SK-N-SH (cell line): ENCODE data around the gene DTX3. TPM values are rescaled to one million over a fixed set of nuclear protein-coding genes. Genes with fewer than 3 reads are reported as not detected.
A peak's percentile ranks its signal among the peaks of the same experiment; 100 is the strongest.

Experiments used
- CTCF ChIA-PET: fragments of 300-600, 350-600 bp; formaldehyde crosslinking; extraction: SDS; loops from one replicate; lab custom pipeline; 2021; lab: Yijun Ruan, JAX
- POLR2A ChIA-PET: fragments of 350-600 bp; sonication (Branson Sonifier 250); formaldehyde crosslinking; extraction: SDS; loops from one replicate; lab custom pipeline; 2020; ENCODE audit warnings: antibody characterized with exemption, inconsistent platforms; lab: Yijun Ruan, JAX
- DNase-seq: peaks from one replicate; pipeline ENCODE4 v3.0.0; 2012
- H2AFZ ChIP-seq: fragments of 200-600 bp; sonication (generic); 2 replicates; pipeline ENCODE4 v1.8.1; 2016; ENCODE audit warnings: antibody characterized with exemption, mild to moderate bottlenecking, low read depth
- H3F3A ChIP-seq: fragments of 200-600 bp; sonication (generic); replicated peaks from 2 replicates; pipeline ENCODE3; 2016; ENCODE audit warnings: antibody characterized with exemption, mild to moderate bottlenecking; ENCODE audit not compliant: insufficient read depth
- H3K27ac ChIP-seq, 2 experiments: fragments of 200-500 bp in 1 of 2; fragments of 200-600 bp in 1 of 2; sonication (Bioruptor generic) in 1 of 2; sonication (generic), shearing (Covaris generic) in 1 of 2; 2 replicates each; pipeline versions ENCODE4 v1.5.1 to v1.6.1; 2014 to 2016; ENCODE audit warnings: low read depth in 2 of 2, inconsistent platforms in 1 of 2, low read length in 1 of 2, mild to moderate bottlenecking in 1 of 2, mixed read lengths in 1 of 2
- H3K27me3 ChIP-seq: fragments of 200-600 bp; sonication (generic), shearing (Covaris generic); 2 replicates; pipeline ENCODE4 v1.6.1; 2016; ENCODE audit warnings: mixed run types; ENCODE audit not compliant: insufficient read depth
- H3K36me3 ChIP-seq, 2 experiments: fragments of 200-500 bp in 1 of 2; fragments of 200-600 bp in 1 of 2; sonication (Bioruptor generic) in 1 of 2; sonication (generic) in 1 of 2; replicated peaks in 1 of 2; 2 replicates each; pipeline versions ENCODE3 to v1.5.1; 2014 to 2016; ENCODE audit warnings: low read length in 1 of 2, mild to moderate bottlenecking in 1 of 2; ENCODE audit not compliant: insufficient read depth in 2 of 2, control insufficient read depth in 1 of 2
- H3K4me1 ChIP-seq, 2 experiments: fragments of 200-500 bp in 1 of 2; fragments of 200-600 bp in 1 of 2; sonication (Bioruptor generic) in 1 of 2; sonication (generic), shearing (Covaris generic) in 1 of 2; 2 replicates each; pipeline versions ENCODE4 v1.5.1 to v1.6.1; 2014 to 2016; ENCODE audit warnings: low read depth in 1 of 2, low read length in 1 of 2, mixed run types in 1 of 2; ENCODE audit not compliant: insufficient read depth in 2 of 2, control insufficient read depth in 1 of 2
- H3K4me2 ChIP-seq: fragments of 200-600 bp; sonication (generic), shearing (Covaris generic); 2 replicates; pipeline ENCODE4 v1.6.1; 2017; ENCODE audit warnings: mixed run types
- H3K4me3 ChIP-seq, 2 experiments: fragments of 200-500 bp in 1 of 2; fragments of 200-600 bp in 1 of 2; sonication (Bioruptor generic) in 1 of 2; sonication (generic), shearing (Covaris generic) in 1 of 2; 2 replicates each; pipeline versions ENCODE4 v1.5.1 to v1.8.1; 2014 to 2016; ENCODE audit warnings: low read depth in 2 of 2, inconsistent platforms in 1 of 2, low read length in 1 of 2, mild to moderate bottlenecking in 1 of 2, mixed read lengths in 1 of 2, moderate library complexity in 1 of 2
- H3K79me2 ChIP-seq: fragments of 200-600 bp; sonication (generic); 2 replicates; pipeline ENCODE4 v1.8.1; 2017; ENCODE audit warnings: mild to moderate bottlenecking; ENCODE audit not compliant: insufficient read depth
- H3K9ac ChIP-seq: fragments of 200-600 bp; sonication (generic); 2 replicates; pipeline ENCODE4 v1.6.1; 2017; ENCODE audit warnings: mixed run types
- H3K9me2 ChIP-seq: fragments of 200-600 bp; sonication (generic); 2 replicates; pipeline ENCODE4 v1.6.1; 2017; ENCODE audit warnings: mixed run types
- H3K9me3 ChIP-seq: fragments of 200-600 bp; sonication (generic); 2 replicates; pipeline ENCODE4 v1.6.1; 2017; ENCODE audit warnings: mixed run types, mild to moderate bottlenecking, moderate library complexity
- H4K20me1 ChIP-seq: fragments of 200-600 bp; sonication (generic); 2 replicates; pipeline ENCODE4 v1.6.1; 2017; ENCODE audit warnings: mild to moderate bottlenecking, mixed run types; ENCODE audit not compliant: insufficient read depth
- ELF1 ChIP-seq: IDR thresholded peaks from 2 replicates; pipeline ENCODE4 v1.4.0; 2012
- GATA2 ChIP-seq: sonication (generic); formaldehyde crosslinking; IDR thresholded peaks from 2 replicates; pipeline ENCODE4 v1.5.0; 2020; ENCODE audit warnings: mild to moderate bottlenecking, missing genetic modification reagents
- POLR2AphosphoS5 ChIP-seq: IDR thresholded peaks from 2 replicates; pipeline ENCODE4 v1.6.1; 2012; ENCODE audit warnings: low read depth, low read length
- RCOR1 ChIP-seq: fragments of 150-350 bp; IDR thresholded peaks from 2 replicates; pipeline ENCODE4 v1.6.1; 2017; ENCODE audit warnings: antibody characterized with exemption, low read length
- SMC3 ChIP-seq: IDR thresholded peaks from 2 replicates; pipeline ENCODE4 v1.6.1; 2012; ENCODE audit warnings: low read depth, low read length, improper control_type of control experiment
- TCF12 ChIP-seq: IDR thresholded peaks from 2 replicates; pipeline ENCODE4 v1.4.0; 2012
- WGBS: methylation state at CpG from one replicate; pipeline ENCODE4 v1.1.6; 2017; ENCODE audit warnings: low lambda C conversion rate; 5-methylcytosine and 5-hydroxymethylcytosine counted together
- polyA plus RNA-seq, 3 experiments: library from polyadenylated mRNA; depleted of rRNA; stranded (reverse); fragments of >200 nt; gene quantifications; 2 replicates each; pipeline ENCODE4 v1.2.3, GENCODE V29; 2012
- TF ChIP-seq, protein P1 (sequence below): IDR thresholded peaks from 2 replicates; pipeline ENCODE4 v1.4.0; 2012; ENCODE audit warnings: low read depth, borderline replicate concordance
- TF ChIP-seq, protein P2 (sequence below): fragments of 150-350 bp; IDR thresholded peaks from 2 replicates; pipeline ENCODE4 v1.6.1; 2017; ENCODE audit warnings: antibody characterized with exemption, low read length, low read depth, borderline replicate concordance
- TF ChIP-seq, protein P3 (sequence below): IDR thresholded peaks from 2 replicates; pipeline ENCODE4 v1.4.0; 2012; ENCODE audit warnings: low read depth, borderline replicate concordance

The DTX3 gene
- polyA plus RNA-seq, 1 of the 3 experiments (the other 2 are of a cell fraction): 61.2 TPM

DNA sequence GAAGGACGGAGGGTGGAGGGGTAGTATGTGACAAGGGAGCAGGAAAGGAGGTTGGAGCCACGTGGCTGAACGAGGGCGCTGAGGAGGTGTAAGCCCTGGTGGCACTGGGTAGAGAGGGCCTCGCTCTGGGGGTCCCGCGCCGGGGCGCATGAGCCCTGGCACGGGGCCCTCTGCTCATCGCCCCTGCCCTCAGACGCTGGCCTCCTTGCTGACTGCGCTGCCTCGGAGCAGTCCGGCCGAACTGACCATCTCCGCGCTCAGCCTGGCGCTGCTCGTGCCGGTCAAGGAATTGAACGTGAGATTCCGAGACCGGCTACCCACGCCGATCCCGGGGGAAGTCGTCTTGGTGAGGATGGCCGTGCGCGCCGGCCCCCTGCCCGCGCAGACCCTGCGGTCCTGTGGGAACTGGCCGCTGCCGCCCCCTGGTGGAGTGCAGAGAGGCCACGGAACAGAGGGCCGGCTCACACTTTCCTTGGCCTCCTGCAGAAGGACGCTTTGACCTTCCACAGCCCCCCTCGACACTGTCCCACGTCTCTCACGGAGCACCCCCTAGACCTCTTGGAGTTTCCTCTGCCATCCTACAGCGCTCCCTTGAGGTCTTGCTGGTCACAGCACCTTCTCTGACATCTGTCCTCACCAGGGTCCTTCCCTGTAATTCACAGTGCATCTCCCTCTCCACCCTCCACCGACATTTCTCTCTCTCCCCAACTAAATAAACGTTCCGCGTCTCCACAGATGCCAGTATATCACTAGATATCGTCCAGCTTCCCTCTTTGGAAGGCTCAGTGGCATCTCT lies 17.1 kb downstream of the DTX3 start (continued):
- TF ChIP-seq, protein P1, sequence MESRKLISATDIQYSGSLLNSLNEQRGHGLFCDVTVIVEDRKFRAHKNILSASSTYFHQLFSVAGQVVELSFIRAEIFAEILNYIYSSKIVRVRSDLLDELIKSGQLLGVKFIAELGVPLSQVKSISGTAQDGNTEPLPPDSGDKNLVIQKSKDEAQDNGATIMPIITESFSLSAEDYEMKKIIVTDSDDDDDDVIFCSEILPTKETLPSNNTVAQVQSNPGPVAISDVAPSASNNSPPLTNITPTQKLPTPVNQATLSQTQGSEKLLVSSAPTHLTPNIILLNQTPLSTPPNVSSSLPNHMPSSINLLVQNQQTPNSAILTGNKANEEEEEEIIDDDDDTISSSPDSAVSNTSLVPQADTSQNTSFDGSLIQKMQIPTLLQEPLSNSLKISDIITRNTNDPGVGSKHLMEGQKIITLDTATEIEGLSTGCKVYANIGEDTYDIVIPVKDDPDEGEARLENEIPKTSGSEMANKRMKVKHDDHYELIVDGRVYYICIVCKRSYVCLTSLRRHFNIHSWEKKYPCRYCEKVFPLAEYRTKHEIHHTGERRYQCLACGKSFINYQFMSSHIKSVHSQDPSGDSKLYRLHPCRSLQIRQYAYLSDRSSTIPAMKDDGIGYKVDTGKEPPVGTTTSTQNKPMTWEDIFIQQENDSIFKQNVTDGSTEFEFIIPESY: no peak
- TF ChIP-seq, protein P2, sequence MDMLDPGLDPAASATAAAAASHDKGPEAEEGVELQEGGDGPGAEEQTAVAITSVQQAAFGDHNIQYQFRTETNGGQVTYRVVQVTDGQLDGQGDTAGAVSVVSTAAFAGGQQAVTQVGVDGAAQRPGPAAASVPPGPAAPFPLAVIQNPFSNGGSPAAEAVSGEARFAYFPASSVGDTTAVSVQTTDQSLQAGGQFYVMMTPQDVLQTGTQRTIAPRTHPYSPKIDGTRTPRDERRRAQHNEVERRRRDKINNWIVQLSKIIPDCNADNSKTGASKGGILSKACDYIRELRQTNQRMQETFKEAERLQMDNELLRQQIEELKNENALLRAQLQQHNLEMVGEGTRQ: no peak
- TF ChIP-seq SMC3 (peak; percentile 89), TCF12 (no peak), POLR2AphosphoS5 (no peak), RCOR1 (no peak), ELF1 (no peak)
- TF ChIP-seq, protein P3, sequence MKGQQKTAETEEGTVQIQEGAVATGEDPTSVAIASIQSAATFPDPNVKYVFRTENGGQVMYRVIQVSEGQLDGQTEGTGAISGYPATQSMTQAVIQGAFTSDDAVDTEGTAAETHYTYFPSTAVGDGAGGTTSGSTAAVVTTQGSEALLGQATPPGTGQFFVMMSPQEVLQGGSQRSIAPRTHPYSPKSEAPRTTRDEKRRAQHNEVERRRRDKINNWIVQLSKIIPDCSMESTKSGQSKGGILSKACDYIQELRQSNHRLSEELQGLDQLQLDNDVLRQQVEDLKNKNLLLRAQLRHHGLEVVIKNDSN: no peak

DNA sequence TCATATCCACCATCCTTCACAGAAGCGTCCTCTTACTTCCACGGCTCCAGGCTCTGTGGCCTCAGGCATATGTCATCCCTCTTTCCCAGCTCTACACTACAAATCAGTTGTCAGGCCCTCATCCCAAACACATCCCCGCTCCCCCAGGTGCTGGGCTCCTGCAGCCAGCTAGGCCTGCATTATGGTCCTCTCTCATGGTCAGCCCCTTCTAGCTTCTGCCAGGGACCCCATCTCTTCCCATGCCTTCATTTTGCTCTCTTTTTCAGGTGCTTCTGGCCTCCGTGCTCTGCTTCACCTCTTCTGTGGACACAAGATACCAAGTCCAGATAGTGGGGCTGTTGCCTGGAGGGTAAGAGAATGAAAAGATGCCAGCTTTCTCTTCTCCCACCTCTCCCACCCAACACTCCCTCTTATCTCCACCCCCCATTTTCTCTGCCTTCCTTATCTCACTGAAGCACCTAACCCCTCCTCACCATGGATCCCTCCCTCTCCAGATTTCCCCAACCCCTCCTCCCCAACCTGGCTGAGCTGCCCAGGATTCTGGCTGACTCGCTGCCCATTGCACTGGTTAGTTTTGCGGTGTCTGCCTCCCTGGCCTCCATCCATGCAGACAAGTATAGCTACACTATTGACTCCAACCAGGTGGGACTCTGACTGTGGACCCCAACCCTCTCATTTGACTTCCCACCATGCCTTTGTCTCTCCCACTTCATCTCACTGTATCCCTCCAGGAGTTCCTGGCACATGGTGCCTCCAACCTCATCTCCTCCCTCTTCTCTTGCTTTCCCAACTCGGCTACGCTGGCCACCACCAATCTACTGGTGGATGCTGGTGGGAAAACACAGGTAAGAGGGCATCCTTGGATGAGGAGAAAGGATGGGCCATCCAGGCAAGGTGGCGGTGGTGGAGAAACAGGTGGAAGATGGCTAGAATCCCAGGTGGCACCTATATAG lies 17.9 kb downstream of the DTX3 start:
- no peaks in the 10 kb centered on the region for H4K20me1 ChIP-seq
- no peaks in the 10 kb centered on the region for H3K79me2 ChIP-seq
- no peaks in the 10 kb centered on the region for H3K27me3 ChIP-seq
- H3K4me1 ChIP-seq: peaks cover 0 to 7% of the 10 kb centered on the region in 2 experiments; a peak in 1 of 4 replicates
- WGBS: 82% methylated on average over 9 of the region's 9 CpGs
- no peak overlapping the region for H3K4me3 ChIP-seq
- POLR2A ChIA-PET: interaction anchor here (0.6 kb wide), 1 partner anchor 99 kb away, joined by 3 read pairs; no protein-coding TSS in a partner anchor
- no peak for TF ChIP-seq GATA2
- H3F3A ChIP-seq: peaks cover 4% of the 10 kb centered on the region
- no peaks in the 10 kb centered on the region for H3K9me2 ChIP-seq
- H2AFZ ChIP-seq: no peak overlapping the region
- no peak for DNase-seq
- no peak overlapping the region for H3K27ac ChIP-seq
- H3K4me2 ChIP-seq: no peak overlapping the region
- H3K9ac ChIP-seq: no peak overlapping the region
- H3K9me3 ChIP-seq: no peaks in the 10 kb centered on the region
- H3K36me3 ChIP-seq: peaks cover 0 to 2% of the 10 kb centered on the region in 2 experiments
- CTCF ChIA-PET: interaction anchor here (0.5 to 11.0 kb wide), 24 partner anchors 9 to 315 kb away, joined by 3 to 298 read pairs (median 4); partner anchors contain the start of genes ARHGEF25, B4GALNT1, DTX3 and GLI1
